ENCODE measurements around the gene LRFN2. TPM values are rescaled to one million over a fixed set of nuclear protein-coding genes. Genes with fewer than 3 reads are reported as not detected.

The LRFN2 gene
- total RNA-seq, 1 donor from 2014 or later, result 20.6 TPM

DNA sequence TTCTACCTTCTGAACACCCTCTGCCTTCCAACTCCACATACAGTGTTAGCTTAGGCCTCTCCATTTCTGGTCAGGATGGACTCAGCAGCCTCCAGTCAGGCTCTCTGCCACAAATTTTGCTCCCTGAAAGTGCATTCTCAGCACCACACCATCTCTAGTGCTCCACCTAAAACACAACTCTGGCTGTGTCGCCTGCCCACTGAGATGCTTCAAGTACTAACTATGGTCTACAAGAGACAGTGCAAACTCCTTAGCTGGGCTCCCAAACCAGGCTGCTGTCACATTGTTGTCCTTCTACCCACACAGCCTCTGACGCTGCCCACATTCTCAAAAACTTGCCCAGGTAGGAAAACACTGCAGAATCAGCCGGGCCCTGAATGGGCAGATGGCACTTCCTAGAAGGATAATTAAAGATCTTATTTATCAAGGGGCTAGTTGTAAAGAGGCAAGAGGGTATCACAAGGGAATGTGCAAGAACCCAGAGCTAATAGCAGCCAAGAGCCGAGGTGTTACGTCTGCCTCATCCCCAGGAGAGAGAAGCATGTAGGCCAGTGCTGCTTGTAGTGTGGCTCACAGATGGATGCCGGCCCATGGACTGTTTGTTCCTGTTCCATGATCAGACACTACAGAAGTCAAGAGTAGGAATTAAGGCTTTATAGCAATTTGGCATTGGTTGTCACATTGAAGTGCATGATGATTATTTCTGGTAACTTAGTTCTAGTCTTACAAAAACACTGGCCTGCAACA is 189.7 kb downstream of the LRFN2 start:
- peak; percentile 26 for DNase-seq

DNA sequence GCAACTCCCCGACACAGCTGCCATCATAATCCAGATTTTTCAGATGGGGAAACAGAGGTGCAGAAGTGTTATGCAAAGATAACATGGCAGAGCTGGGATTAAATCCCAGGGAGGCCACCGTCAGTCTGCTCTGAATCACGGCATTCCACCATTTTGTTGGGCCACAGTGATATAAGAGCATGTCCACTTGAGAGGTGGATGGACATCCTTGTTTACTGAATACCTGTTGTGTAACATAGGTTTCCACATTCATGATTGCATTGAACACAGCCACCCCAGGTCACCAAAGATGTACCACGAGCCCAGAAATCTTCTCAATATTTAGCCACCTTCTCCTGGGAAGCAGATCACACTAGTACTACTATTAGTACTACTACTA is 191.5 kb downstream of the LRFN2 start:
- no peak for DNase-seq

DNA sequence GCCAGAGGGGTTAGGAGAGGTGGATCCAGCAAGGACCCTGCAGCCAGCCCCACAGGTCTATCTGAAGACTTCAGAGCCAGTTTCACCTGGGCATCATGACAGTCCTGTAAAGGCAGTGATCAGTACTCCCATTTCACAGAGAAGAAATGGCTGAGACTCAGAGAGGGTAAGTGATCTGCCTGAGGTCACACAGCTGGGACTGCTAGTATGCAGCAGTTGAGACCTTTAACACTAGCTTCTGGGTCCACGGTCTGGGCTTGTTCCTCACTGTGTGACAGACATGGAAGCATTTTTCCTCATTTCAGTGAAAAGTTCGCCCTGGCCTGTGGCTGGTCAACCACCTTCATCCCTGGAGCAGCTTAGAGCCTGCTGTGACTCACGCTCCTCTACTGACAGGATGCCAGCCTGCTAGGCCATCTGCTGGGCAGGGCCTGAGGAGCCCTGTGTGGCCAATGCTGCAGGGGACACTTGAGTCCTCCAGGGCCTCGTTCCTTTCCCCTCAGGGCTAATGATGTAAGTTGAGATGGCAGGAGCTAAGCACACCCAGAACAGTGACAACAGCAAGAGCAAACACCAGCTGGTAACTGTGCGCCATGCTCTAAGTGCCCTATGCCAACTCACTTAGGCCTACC is 192.0 kb downstream of the LRFN2 start:
- DNase-seq, result no peak

DNA sequence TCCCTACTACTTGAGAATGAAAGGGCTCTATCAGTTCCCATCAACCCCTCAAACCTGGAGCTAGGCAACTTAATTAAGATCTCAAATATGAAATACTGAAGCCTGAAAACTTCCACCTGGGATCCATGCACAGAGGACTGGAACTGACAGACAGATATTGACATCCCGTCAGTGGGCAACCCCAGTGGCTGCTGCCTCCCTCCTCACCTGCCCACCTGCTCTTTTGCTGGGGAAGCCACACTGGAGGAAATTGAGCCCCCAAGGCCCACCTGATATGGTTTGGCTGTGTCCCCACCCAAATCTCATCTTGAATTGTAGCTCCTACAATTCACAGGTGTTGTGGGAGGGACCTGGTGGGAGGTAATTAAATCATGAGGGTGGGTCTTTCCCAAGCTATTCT is 192.8 kb downstream of the LRFN2 start:
- no peak for DNase-seq

DNA sequence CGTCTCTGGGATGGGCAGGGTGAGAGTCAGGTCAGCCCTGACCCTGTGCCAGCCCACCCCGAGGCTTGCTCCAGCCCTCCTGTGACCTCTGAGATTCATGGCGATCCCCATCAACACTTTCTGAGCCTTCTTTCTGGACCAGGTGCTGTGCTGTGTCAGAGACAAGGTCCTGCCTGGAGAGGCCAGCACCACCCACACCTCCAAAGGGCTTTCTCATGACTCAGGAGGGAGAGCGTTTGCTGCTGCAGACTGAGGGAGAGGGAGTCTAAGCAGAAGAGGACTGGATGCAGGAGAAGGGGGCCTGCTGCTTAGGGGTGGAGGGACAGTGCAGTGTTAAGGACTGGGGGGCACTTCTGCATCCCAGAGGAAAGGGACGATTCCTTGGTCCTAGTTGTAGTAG is 193.5 kb downstream of the LRFN2 start:
- no peak for DNase-seq

DNA sequence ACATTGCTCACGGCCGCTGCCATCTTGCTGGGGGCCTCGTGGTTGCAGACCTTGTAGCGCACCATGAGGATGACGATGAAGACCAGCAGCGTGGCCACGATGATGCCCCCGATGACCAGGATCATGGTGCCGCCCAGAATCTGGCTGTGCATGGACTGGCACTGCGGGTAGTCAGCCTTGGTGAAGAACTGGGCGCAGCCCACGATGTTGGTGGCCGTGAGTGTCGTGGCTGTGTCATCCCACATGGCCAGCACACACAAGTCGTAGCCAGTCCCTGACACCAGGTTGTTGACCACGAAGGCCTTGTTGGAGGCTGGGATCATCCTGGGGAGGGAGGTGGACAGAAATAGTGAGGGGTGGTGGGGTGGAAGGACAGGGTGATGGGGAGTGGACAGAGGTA is 194.6 kb downstream of the LRFN2 start:
- no peak for DNase-seq

DNA sequence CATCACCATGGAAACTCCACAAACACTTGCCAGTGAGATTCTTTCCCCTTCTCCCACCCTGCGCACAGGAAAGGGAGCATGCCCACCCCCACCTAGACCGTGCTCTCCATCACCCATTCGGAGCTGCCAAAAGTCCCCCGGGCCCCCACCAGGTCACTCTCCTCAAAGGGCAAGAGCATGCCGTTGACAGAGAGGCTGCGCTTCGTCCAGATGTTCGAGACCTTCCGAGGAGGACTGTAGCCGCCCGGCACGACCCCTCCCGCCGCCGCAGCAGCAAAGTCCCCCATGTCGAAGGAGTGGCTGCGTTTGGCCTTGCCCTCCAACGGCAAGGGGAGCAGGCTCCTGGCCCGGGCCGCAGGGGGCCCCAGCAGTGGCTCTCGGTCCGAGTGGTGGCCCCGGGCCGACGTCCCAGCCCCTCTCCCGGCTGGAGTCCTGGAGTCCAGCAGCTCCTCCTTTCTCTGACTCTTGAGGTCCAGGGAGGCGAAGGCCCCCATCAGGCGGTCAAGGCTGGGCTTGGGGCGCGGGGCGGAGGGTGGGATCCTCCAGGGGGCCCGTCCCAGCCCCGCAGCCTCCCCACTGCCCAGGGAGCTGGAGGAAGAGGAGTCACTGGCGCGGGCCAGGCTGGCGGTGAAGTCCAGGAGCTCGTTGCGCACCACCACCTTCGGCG is 195.2 kb downstream of the LRFN2 start:
- DNase-seq, result no peak

DNA sequence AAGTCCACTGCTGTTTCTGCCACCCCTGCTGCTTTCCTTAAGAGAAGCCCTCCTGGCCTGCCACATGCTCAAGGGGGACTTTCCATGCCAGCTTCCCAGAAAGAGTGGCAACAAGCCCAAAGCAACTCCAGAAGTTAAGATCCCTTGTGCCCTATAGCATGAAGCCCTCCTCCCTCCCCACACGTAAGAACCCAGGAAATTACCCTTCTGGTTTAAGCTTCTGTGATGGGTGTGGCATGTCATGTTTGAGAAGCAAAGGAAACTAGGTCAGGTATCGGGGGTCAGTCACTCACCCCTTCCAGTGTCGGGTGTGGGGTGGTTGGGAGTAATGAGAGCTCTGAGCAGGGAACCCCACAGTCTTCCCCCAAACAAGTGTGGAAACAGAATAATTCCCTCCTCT is 196.1 kb downstream of the LRFN2 start:
- DNase-seq, result no peak

DNA sequence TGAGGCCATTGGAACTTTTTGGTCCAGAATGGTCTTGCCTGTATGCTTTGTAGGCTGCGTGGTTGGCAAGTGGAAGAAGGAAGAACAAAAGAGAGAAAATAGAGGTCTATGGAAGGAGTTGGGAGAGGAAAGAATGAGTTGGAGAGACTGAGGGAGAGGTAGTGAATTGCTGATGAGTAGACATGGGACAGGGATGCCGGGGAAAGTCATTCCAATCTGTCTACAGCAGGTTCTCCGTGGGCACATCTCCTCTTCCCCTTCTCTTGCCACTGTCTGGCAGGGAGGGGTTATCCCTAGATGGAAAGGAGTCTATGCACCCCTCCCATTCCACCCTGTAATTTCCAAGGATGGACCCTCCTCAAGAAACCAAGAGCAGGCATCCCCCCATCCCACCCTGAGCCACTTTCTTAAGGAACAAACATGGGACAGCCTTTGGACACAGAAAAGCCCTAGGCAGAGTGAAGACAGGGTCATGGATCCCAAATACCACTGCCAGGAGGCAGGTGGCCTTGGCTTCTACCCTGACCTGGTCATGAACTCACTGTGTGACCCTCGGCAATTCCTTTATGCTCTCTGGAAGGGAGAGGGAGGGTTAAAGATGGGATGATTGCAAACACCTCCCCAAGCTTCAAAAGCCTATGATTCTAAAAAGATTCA is 196.9 kb downstream of the LRFN2 start:
- DNase-seq, result no peak

DNA sequence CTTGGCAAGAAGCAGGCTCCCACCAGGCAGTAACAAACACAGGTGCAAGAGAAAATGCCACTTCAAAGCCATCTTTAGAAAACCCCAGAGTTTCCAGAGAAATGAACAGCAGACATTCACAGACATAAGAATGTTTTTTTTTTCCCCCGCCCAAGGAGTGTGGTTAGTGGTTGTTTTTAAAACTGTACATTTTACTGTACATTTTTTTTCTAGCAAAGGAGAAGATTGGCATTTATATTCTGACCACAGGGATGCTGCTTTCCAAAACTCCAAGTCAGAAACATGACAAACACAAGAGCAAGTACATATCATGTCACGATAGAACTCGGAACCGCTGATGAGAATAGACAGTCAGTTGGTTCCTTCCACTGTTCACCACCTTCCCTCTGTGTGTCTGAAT is 197.9 kb downstream of the LRFN2 start:
- DNase-seq, result no peak

DNA sequence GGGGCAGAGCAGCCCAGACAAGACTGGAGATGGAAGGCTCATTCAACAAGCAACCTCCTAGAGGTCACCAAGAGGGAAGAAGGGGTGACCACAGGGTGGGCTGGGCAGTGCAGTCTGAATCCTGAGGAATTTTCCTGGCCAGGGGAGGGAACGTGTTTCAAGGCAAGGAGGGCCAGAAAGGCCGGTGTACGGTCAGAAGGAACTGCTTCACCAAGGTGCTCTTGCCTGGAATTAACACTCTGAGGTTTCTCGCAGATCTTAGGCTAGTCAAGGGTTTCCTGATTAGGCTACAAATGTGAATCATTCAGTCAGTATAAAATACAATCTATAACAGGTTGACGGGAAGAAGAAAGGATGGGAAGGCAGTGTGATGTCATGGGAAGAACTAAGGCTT is 199.3 kb downstream of the LRFN2 start:
- no peak for DNase-seq

DNA sequence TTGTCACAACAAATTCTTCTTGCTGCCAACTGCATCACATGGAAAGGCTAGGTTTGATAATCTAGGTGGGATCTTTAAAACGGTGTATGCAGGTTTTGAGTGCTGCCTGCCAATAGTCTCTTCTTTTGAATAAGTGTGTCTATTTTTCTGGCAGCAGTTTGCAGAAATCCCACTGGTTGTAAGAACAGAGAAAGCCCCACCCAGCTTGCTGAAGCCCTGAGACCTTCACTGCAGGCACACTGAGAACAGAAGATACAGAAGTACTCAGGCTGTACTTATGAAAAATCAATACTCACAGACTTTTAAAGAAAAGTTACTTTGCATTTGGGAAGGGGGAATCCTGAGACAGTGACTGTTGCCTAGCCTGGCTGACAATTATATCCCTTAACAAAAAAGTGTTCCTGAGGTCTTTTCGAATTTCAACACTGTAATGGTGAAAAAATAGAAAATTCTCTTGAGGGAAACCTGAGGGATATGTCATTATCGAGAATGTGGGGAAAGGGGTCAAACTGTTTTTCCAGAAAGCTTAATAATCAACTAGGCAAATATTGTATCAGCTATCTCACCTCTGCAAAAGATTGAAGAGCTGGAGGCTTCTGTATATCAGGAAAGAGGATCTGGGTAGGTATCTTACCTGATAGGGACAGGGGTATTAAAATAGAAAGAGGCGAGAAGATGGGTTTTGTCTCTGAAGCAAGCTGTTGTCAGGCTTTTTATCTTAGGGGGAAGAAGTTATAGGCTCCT is 199.9 kb downstream of the LRFN2 start:
- no peak for DNase-seq

DNA sequence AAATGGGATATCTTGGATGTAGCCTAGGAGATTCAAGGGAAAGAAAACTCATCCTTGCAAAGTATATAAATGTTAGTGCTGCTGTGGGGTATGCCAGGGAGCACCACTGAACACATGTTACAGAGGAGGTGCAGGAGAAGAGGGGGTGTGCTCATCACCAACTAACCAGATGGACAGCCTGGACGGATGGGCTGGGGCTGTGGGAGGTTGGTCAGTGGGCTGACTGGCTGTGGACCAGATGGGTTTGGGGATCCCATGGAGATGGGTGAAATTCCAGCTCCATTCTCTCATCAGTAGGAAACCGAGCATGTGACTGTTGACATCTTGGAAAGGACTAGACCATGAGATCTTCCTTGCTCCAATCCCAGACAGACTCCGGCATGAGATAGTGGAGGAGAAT is 201.0 kb downstream of the LRFN2 start:
- no peak for DNase-seq

DNA sequence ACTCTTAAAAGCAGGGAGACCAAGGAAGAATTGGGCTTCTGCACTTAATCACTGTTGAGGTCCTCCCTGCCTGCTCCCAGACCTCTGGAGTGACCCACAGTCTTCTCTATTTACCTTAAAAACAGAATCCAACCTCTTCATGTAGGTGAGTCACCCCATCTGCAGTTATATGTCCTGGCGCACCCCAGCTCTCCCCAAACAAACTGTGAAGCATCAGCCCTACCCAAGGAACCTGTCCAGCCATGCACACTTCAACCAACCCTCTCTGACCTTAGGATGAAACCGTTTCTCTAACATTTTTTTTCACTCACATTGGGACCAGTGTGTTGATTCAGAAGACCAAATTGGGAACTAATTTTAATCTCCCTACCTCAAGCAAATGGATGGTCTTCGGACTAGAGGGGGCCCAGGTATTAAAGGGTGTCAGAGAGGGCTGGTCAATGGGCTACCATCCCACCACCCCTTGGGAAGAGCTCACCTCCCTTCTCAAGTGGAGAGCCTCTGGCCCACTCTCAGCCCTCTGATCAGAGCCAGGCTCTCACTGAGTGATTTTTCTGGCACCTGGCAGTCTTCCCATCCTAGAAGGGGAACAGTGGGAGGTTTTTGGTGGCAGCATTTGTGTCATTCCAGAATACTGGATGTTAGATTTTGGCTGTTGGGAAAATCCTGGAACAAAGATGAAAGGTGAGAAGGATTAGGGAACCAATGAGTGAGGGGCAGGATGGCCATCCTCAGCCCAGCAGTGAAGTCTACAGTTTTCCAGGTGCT is 203.6 kb downstream of the LRFN2 start:
- DNase-seq, result no peak

DNA sequence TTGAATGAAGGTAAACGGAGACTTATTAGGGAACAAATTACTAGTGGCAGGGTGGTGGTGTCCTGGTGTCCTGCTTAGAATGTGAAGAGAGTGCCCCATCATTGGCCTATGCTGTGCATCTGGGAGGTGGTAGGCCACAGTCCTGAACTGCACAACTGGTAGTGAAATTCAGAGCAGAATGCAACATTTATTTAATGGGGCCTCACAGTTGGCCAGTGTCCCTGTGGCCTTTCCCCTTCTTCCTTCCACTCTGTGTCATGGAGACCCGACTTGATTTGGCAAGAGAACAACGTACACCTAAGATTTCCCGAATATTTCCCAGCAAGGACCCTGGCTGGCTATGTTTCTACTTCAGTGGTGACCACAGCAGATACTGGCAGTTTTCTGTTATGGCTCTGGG is 206.9 kb downstream of the LRFN2 start:
- DNase-seq, result no peak

DNA sequence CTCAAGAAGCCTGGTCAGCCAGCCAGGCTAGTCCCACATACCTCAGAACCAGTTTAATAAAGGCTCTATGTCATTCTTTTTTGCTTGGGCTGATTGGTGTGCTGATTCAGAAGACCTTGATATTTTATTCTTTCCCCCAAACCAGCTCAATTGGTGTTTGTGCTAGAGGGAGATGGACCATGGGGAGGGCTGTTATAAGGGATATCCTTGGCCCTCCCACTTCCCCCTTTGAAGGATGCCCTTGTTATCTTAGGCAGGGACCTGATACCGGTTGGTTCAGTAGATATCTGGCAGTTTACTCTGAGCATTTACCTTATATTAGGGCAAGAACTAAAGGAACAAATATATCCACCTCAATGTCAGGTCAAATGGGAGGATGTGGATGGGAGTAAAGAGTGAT is 207.4 kb downstream of the LRFN2 start:
- DNase-seq, result no peak

DNA sequence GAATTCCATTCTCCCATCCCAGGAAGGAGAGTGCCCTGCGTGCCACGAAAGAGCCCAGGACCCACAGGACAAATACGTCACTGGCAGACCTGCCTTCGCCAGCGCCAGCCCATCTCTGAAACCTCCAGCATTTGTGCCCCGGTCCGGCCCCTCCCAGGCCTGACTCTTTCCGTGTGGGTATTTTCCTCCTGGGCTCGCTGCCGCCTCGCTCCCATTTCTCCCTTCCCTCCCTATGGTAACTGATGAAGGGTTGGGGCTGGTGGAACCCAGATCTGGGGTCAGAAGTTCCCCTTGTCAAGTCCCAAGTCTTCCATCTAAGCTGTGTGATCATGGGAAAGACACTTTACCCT is 208.5 kb downstream of the LRFN2 start:
- DNase-seq, result no peak

DNA sequence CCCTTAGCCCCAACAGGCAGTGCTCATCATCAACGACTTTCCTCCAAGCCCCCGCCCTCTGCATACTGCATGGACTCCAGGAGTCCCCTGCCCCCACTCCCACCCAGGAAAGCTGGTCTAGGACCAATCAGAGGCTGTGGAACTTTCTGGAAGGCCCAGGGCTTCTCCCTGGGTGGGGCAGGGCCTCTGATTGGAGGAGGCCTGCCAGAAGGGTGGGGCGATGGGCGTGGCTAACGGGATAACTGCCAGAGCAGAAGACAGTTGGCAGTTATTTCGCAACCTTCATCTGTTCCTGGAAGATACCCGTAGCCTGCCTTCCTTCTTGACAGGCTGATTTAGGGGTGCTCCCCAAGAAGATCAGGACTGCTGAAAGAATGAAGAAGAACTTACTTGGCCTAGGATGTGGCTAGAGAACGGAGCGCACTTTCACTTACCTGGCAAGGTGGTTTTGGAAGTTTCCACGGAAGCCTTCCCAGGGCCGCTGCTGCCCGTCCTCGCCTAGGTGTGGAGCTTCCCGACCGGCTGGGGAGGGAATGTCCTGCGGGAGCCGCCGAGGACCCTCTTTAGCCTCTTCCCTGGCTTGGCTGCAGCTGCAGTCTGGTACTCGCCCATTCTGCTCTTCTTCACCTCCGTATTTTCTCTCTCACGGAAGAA is 209.0 kb downstream of the LRFN2 start:
- no peak for DNase-seq

DNA sequence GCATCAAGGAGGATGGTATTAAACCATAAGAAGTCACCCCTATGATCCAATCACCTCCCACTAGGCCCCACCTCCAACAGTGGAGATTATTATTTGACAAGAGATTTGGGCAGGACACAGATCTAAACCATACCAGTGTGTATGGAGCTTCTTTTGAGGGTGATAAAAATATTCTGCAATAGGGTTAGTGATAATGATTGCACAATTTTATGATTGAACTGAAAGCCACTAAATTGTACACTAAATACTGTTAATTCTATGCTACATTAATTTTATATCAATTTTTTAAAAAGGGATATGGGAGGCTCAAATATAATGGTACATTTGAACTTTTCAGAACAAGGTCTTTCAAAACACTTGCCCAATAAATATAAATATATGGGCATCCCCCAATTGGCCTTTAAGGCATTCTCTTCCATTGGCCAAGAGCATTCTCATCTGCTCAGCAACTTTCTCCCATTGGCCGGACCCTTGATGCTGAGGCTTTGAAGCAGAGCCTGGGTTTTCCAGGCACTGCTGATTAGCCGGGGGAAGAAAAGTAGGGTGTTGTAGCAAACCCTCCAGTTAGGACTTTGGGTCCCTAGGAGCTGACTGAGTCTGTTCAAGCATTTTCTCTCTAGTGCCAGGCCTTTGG is 209.9 kb downstream of the LRFN2 start:
- DNase-seq, result no peak

DNA sequence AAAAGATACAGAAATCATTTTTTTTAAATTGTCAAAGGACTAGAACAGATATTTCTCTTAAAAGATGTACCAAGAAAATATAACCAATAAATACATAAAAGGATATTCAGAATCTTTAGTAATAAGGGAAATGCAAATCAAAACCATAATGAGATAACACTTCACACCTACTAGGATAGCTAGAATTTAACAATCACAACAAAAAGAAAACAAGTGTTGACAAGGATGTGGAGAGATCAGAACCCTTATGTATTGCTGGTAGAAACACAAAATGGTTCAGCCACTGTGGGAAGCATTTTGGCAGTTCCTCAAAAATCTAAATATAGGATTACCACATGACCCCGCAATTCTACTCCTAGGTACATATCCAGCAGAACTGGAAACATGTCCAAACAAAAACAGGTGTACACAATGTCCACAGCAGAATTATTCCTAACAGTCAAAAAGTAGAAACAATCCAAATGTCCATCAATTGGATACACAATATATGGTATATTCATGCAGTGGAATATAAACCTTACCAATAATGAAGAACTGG is 211.0 kb downstream of the LRFN2 start:
- no peak for DNase-seq

DNA sequence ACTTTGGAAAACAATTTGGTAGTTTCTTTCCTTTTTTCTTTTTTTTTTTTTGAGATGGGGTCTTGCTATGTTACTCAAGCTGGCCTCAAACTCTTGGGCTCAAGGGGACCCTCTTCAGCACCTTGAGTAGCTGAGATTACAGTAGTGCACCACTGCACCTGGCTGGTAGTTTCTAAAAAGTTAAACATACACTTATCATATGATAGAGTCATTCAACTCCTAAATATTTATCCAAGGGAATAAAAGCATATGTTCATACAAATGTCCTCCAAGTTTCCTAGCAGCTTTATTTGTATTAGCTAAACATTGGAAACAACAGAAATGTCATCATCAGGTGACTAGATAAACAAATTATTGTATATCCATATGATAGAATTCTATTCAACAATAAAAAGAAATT is 213.9 kb downstream of the LRFN2 start:
- DNase-seq, result no peak
